Skeletal muscle tissue (tissue), 4 donors: ENCODE measurements around the gene RFX4. TPM values are rescaled to one million over a fixed set of nuclear protein-coding genes. Genes with fewer than 3 reads are reported as not detected.

Experiments
- H3K27ac ChIP-seq: one replicate; pipeline ENCODE4 v1.7.0; 2013; ENCODE audit warnings: mild to moderate bottlenecking, low read depth, low read length, inconsistent platforms
- H3K27me3 ChIP-seq, 3 donors: one replicate each; pipeline ENCODE4 v1.7.0; 2013; ENCODE audit warnings: low read length in 3 of 3; ENCODE audit not compliant: control insufficient read depth in 3 of 3, insufficient read depth in 3 of 3
- H3K36me3 ChIP-seq, 3 donors: one replicate each; pipeline ENCODE4 v1.7.0; 2013; ENCODE audit warnings: low read length in 3 of 3; ENCODE audit not compliant: control insufficient read depth in 3 of 3, insufficient read depth in 3 of 3
- H3K4me1 ChIP-seq, 3 donors: one replicate each; pipeline ENCODE4 v1.7.0; 2013; ENCODE audit warnings: low read length in 3 of 3, mild to moderate bottlenecking in 3 of 3; ENCODE audit not compliant: control insufficient read depth in 3 of 3, insufficient read depth in 3 of 3
- H3K4me3 ChIP-seq, 3 donors: one replicate each; pipeline ENCODE4 v1.7.0; 2013; ENCODE audit warnings: low read length in 3 of 3
- H3K9ac ChIP-seq, 3 donors: one replicate each; pipeline ENCODE4 v1.7.0; 2013; ENCODE audit warnings: low read length in 3 of 3, mild to moderate bottlenecking in 3 of 3, moderate library complexity in 2 of 3, low read depth in 1 of 3
- H3K9me3 ChIP-seq, 3 donors: one replicate each; pipeline ENCODE4 v1.7.0; 2013; ENCODE audit warnings: low read length in 3 of 3; ENCODE audit not compliant: control insufficient read depth in 3 of 3
- total RNA-seq: library from RNA; depleted of rRNA; stranded (reverse); fragments of >200 nt; gene quantifications from one replicate; pipeline ENCODE4 v1.2.3, GENCODE V29; 2014
- donor health status: Osteomylitis.

The RFX4 gene
- total RNA-seq, 1 donor from 2014 or later = not detected

DNA sequence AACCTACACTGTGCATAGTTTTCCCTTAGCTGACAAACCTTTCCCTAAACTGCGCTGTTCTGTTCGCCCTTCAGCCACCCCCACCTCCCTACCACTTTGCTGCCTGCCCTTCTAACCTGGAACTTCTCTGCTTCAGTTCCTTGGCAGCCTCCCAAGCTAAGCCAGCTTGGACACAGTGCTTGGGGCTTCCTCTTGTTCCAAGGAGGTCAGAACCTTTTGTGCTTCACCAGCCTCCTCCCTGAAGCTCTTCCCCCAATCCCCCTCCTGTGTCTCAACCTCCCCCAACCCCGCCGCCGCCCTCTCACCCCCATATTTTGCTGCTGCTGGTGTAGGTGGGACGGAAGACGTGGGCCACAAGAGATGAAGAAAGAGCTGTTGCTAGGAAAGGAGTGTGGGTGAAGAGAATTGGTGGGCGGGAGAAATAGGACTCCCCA, 183.6 kb downstream of the RFX4 start:
- Histone ChIP-seq H3K9ac (peak overlapping the region in 1 of 3 donors; percentile 59), H3K9me3 (no peaks in the 10 kb centered on the region), H3K36me3 (no peaks in the 10 kb centered on the region), H3K27me3 (no peaks in the 10 kb centered on the region), H3K4me3 (peak overlapping the region in 1 of 3 donors; percentile 31), H3K27ac (no peak overlapping the region), H3K4me1 (peaks cover 10 to 16% (median 11%) of the 10 kb centered on the region in 3 donors)

DNA sequence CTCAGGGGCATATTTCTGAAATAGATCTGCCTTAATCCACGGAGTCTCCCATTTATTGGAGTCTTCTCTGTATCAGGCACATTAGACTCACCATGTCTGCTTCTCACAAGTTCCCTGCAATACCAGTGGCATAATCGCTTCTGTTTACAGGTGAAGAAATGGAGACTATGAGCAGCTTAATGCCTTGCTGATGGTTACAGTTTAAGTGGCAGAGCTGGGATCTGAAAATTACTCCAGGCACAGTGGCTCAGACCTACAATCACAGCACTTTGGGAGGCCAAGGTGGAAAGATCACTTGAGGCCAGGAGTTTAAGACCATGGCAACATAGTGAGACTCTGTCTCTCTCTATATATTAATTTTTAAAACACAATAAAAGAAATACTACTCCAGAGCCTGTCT, 184.4 kb downstream of the RFX4 start:
- H3K36me3 ChIP-seq = no peaks in the 10 kb centered on the region
- H3K9me3 ChIP-seq = no peaks in the 10 kb centered on the region
- no peaks in the 10 kb centered on the region for H3K27me3 ChIP-seq
- no peak overlapping the region for H3K9ac ChIP-seq
- H3K27ac ChIP-seq = no peak overlapping the region
- H3K4me3 ChIP-seq = no peak overlapping the region
- H3K4me1 ChIP-seq = peaks cover 10 to 16% (median 11%) of the 10 kb centered on the region in 3 donors

DNA sequence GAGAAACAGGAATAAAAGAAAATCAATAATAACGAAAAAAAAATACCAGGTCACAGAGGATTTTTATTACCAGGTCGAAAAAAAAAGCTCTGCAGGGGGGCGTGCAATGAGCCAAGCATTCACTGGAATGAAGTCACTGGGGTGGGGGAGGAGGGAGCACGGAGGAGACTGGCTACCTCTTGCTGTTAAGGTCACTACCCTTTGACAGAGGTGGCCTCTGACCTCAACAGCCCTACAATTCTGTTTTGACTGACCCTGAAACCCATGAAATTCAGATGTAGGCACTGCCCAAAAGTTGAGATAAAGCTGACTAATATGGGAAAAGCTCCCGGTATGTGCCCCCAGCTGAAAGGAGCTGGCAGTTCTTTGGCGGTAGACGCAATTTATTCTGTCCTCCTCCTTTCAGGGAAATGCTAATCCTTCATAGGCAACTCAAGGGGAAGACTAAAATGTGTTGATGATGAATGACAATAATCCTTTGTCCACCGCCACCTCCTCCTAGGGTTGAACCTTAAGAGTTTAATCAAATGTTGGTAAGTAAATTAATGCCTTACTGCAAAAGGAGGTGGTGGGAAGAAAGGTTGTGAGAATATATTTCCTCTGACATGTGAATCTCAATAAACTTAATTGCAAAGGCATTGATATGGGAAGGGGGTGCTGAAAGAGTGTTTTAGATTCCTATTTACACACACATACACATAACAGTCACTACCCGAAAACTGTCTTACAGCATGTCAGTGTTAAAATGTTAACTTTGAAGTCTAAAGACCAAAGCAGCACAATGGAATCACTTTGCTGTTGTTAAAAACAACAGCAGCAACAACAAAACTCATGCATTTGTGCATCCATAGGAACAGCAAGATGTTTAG, 185.4 kb downstream of the RFX4 start:
- H3K9me3 ChIP-seq = no peaks in the 10 kb centered on the region
- H3K4me1 ChIP-seq = peaks cover 10 to 16% (median 11%) of the 10 kb centered on the region in 3 donors
- H3K27me3 ChIP-seq = no peaks in the 10 kb centered on the region
- H3K4me3 ChIP-seq = no peak overlapping the region
- no peak overlapping the region for H3K27ac ChIP-seq
- no peaks in the 10 kb centered on the region for H3K36me3 ChIP-seq
- H3K9ac ChIP-seq = no peak overlapping the region

DNA sequence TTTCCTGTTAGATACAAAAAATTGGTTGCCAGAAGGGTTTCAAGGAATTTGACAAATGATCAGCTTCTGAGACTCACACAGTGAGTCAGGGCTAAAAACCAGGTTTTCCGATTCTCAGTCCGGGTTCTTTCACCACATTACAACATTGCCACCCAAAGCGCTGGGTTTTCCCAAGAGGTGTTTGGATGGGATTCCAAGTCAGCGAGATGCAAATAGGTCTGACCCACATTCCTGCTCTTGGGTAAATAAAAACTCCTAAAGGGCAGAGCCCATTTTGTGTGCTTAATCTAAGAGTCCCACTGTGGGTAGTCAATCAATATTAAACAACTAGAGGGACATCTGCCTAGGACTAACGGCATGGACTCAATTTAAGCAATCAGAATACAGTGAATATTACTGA, 186.3 kb downstream of the RFX4 start:
- Histone ChIP-seq H3K27me3 (no peaks in the 10 kb centered on the region), H3K9ac (no peak overlapping the region), H3K4me3 (no peak overlapping the region), H3K4me1 (peaks cover 11 to 16% (median 14%) of the 10 kb centered on the region in 3 donors), H3K36me3 (no peaks in the 10 kb centered on the region), H3K27ac (no peak overlapping the region), H3K9me3 (no peaks in the 10 kb centered on the region)

DNA sequence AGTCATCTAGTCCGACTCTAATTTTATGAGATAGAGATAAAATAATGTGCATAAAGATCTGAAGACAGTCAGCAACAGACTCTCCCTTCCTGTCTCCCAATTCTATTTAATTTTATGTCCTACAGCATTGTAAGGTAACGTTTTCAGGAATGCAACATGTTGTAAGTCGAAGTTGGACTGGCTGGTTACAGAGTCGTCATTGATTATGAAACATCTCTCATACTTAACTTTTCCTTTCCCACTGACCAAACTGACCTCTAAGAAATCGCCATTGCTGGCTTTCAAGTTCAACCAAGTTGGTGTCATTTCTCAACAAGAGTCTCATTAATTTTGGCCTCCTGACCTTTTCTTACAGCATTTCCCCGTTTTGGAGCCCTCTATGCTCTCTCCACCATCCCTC, 186.7 kb downstream of the RFX4 start:
- H3K27me3 ChIP-seq = no peaks in the 10 kb centered on the region

DNA sequence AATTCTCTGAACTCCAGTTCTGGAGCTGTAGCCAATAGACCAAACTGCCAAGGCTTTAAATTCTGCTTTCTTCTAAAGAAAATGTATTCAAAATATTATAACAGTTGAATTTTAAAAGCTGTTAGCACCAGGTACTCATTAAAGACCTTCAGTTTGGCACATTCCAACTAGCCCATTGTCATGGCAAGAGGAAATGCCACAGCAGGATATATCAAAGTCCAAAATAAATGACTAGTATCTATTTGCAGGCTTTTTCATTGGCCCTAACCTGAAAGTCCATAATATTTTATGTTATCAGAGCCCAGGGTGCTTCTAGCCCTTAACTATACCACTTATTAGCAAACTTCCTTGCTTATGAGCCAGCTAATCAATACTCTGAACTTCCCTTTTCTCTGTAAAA, 188.6 kb downstream of the RFX4 start:
- H3K4me3 ChIP-seq = no peak overlapping the region
- H3K27me3 ChIP-seq = no peaks in the 10 kb centered on the region
- no peaks in the 10 kb centered on the region for H3K9me3 ChIP-seq
- H3K27ac ChIP-seq = no peak overlapping the region
- H3K9ac ChIP-seq = no peak overlapping the region
- peaks cover 20 to 24% (median 20%) of the 10 kb centered on the region in 3 donors for H3K4me1 ChIP-seq
- H3K36me3 ChIP-seq = peaks cover 0 to 3% (median 0%) of the 10 kb centered on the region in 3 donors

More for the DNA sequence above, 186.7 kb downstream of the RFX4 start:
- Histone ChIP-seq H3K36me3 (peaks cover 0 to under 1% (median 0%) of the 10 kb centered on the region in 3 donors), H3K9me3 (no peaks in the 10 kb centered on the region), H3K4me3 (no peak overlapping the region), H3K27ac (no peak overlapping the region), H3K4me1 (peaks cover 11 to 16% (median 14%) of the 10 kb centered on the region in 3 donors), H3K9ac (no peak overlapping the region)

DNA sequence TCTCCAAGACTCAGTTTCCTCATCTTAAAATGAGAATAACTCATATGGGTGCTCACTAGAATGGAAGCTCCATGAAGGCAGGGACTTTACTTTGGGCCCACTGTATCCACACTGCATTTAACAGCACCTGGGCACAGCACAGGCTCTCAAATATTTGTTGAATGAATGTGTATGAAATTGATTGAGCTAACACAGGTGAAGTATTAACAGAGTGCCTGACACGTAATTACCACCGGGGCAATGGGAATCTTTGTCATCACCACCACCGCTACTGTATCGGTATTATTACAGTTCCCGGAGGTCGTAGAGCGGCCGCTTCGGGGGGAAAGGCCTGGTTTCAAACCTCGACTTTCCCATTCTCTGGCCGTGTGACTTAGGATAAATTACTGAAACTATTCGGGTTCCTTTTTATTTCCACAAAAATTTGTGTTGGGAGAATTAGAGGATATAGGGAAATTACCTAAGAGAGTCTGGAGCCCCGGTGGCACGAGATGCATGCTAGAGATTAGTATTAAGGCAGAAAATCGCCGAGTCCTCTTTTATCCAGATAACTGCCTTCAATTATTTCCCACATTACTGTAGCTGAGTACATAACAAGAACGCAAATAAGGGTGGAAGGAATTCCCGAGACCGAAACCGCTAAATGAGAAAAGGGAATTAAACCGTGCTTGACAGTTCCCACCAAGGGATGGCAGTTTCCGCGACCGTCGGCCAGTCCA, 190.6 kb downstream of the RFX4 start:
- H3K27ac ChIP-seq = peak overlapping the region; percentile 97
- H3K27me3 ChIP-seq = no peaks in the 10 kb centered on the region
- H3K9me3 ChIP-seq = no peaks in the 10 kb centered on the region
- peaks cover 14 to 20% (median 16%) of the 10 kb centered on the region in 3 donors for H3K4me1 ChIP-seq
- peak overlapping the region; percentile 91 to 97 (median 94) for H3K4me3 ChIP-seq
- H3K9ac ChIP-seq = peak overlapping the region; percentile 94 to 98 (median 96)
- peaks cover 0 to 3% (median 0%) of the 10 kb centered on the region in 3 donors for H3K36me3 ChIP-seq

DNA sequence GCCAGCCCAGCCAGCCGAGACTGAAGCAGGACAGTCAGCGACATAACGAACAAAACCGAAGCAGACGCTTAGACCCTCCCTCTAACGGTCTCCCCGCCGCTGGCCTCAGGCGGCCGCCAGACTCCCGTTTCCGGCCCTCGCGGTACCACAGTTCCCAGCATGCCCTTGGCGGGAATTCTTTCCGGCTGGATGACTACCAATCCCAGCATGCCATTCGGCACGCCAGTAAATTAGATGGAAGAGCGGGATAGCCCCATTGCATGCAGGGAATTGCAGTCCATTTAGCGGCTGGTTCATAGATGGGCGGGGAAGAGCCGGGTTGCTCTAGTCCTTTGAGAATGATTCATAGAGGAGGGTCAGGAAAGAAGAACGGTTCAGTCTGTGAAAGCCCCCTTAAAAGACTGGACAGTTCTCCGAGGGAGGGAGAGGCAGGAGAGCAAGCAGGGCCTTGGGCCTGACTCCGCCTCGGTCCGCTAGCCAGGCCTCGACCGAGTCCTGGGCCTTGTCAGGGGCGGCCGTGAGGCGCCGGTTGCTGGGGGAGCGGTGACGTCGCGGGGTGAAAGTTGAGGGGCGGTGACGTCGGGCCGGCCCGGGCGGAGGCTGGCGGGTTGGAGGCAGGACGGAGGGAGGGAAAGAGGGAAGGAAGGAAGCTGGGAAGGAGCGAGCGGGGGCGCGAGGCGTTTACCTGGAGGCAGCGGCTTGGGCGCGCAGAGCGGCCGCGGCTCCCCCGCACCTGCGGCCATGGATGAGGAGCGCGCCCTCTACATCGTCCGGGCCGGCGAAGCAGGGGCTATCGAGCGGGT, 191.4 kb downstream of the RFX4 start, which contains the start of gene RIC8B:
RIC8B (plus strand) TSS at position 678 of the 803 bp plus-strand sequence; CDS start at position 742, 64 bp downstream.
- peak within 1 kb of the TSS; percentile 97 for H3K27ac ChIP-seq
- peaks cover 14 to 17% (median 16%) of the 10 kb centered on the region in 3 donors for H3K4me1 ChIP-seq
- no peaks in the 10 kb centered on the region for H3K27me3 ChIP-seq
- peaks cover 0 to 3% (median 0%) of the 10 kb centered on the region in 3 donors for H3K36me3 ChIP-seq
- peak within 1 kb of the TSS; percentile 94 to 98 (median 96) for H3K9ac ChIP-seq
- H3K4me3 ChIP-seq = peak within 1 kb of the TSS; percentile 91 to 97 (median 94)
- no peaks in the 10 kb centered on the region for H3K9me3 ChIP-seq

DNA sequence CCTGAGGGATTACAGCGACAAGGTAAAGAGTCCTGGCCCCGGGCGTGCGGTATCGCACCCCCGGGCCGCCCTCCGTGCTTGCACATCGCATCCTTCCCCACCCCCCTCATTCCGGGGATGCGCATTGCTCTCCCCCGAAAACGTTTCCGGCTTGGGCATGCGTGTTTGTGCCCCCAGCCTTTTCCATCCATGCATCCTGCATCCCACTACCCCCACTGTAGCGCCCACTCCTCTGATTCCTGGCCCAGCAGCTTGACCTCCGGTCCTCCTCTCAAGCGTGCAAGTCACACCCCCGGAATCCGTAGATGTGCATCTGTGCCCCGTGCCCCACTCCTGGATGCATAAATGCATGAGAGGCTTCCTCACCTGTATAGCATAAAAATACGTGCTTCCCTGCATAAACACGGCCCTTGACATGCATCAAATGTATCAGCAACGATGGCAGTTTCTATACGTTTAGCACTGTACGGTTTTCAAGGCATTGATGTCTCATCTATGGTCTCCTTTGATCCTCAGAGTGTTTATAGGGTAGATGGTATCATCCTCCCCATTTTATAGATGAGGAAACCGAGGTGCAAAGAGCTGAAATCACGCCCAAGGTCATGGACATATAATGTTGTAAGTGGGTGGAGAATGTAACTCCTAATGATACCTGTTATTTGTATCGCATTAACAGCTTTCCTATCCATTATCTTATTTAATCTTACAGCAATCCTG, 192.2 kb downstream of the RFX4 start:
- H3K27me3 ChIP-seq = no peaks in the 10 kb centered on the region
- H3K9me3 ChIP-seq = no peaks in the 10 kb centered on the region
- H3K4me3 ChIP-seq = peak overlapping the region; percentile 91 to 97 (median 94)
- H3K27ac ChIP-seq = peak overlapping the region; percentile 97
- H3K36me3 ChIP-seq = peaks cover 0 to 3% (median 0%) of the 10 kb centered on the region in 3 donors
- H3K9ac ChIP-seq = peak overlapping the region; percentile 94 to 98 (median 96)
- H3K4me1 ChIP-seq = peaks cover 14 to 20% (median 17%) of the 10 kb centered on the region in 3 donors
